ENCODE results near the gene PRKCE.

The PRKCE gene

DNA sequence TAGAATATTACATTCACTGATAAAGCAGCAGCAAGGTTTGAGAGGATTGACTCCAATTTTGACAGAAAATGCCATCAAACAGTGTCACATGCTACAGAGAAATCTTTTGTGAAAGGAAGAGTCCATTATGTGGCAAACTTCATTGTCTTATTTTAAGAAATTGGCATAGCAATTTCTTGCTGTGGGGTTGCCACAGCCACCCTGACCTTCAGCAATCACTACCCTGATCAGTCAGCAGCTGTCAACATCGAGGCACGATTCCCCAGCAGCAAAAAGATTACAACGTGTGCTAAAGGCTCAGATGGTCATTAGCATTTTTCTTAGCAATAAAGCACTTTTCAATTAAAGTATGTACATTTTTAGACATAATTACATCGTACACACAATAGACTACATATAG is 74.7 kb downstream of the PRKCE start:
- no peak for DNase-seq (ENCODE audit: low read depth)
- TF ChIP-seq, protein P1, sequence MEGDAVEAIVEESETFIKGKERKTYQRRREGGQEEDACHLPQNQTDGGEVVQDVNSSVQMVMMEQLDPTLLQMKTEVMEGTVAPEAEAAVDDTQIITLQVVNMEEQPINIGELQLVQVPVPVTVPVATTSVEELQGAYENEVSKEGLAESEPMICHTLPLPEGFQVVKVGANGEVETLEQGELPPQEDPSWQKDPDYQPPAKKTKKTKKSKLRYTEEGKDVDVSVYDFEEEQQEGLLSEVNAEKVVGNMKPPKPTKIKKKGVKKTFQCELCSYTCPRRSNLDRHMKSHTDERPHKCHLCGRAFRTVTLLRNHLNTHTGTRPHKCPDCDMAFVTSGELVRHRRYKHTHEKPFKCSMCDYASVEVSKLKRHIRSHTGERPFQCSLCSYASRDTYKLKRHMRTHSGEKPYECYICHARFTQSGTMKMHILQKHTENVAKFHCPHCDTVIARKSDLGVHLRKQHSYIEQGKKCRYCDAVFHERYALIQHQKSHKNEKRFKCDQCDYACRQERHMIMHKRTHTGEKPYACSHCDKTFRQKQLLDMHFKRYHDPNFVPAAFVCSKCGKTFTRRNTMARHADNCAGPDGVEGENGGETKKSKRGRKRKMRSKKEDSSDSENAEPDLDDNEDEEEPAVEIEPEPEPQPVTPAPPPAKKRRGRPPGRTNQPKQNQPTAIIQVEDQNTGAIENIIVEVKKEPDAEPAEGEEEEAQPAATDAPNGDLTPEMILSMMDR (conservative IDR thresholded peaks at IDR 0.05; ENCODE audit: low read depth, low read length): no peak
- no peak overlapping the region for H3K4me3 ChIP-seq (ENCODE audit: low read length)

DNA sequence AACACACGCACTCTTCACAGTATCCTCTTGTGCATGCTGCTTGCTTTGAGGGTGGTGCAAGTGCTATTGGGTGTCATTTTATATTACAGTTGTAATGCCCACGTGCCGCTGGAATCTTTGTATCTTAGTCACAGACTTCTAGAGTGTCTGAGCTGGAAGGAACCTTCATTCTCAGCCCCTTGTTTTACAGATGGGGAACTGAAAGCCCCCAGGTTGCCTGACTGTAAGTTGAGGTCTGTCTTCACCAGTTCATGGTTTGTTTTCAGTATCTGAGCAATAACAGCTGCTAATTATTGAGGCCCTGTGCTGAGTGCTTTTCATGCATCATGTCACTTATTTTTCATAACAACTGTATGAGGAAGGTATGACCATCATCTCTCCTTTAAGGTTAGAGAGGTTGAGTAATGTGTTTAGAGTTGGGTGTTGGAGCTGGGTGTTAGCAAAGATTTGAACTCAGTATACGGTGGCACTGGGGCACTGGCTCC is 77.0 kb downstream of the PRKCE start:
- TF ChIP-seq, protein P1 (conservative IDR thresholded peaks at IDR 0.05; ENCODE audit: low read depth, low read length): no peak
- DNase-seq (ENCODE audit: low read depth): no peak
- H3K4me3 ChIP-seq (ENCODE audit: low read length): no peak overlapping the region

DNA sequence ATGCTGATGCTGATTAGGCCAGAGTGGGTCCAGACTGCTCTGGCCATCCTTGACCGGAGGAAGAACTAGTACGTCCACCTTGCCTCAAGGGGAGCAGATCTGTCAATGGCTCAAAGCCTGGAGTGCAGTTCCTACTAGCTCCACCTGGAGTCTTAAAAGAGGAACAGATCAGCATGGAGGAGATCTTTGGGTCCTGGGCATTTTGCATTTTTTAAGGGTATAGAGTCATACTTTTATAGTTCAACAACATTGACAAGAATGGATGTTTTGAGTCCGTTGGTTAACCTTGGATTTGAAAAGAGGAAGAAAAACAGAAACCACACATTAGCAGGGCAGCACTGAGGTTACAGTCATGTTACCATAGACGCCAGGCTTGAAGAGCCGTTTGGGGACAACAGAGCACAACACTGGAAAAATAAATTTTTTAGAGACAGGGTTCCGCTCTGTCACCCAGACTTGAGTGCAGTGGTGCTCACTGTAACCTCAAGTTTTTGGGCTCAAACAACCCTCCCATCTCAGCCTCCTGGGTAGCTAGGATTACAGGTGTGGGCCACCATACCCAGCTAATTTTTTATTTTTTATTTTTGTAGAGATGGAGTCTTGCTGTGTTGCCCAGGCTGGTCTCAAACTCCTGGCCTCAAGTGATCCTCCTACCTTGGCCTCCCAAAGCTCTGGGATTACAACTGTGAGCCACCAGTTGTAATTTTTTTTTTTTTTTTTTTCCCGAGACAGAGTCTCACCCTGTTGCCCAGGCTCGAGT is 78.5 kb downstream of the PRKCE start:
- TF ChIP-seq, protein P1 (conservative IDR thresholded peaks at IDR 0.05; ENCODE audit: low read depth, low read length): peak; percentile 22
- DNase-seq (ENCODE audit: low read depth): no peak
- no peak overlapping the region for H3K4me3 ChIP-seq (ENCODE audit: low read length)

DNA sequence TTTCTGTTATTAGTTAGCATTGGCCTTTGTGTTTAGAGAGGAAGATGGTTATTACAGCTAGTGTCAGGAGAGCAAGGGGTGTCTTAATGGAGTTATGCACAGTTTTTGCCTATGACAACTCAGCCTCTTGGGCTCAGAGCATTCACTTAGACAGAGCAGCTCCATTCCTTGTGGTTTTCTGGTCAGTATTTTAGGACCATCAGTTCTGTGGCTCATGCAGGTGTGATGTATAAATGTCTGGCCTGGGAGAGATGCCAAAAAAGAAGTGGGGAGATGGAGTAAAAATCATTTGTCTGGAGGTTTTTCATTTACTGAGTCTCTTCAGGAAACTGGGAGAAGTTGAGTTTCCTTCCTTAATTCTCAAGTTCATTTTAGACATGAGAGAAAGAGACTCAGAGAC is 79.7 kb downstream of the PRKCE start:
- TF ChIP-seq, protein P1 (conservative IDR thresholded peaks at IDR 0.05; ENCODE audit: low read depth, low read length): no peak
- no peak overlapping the region for H3K4me3 ChIP-seq (ENCODE audit: low read length)
- no peak for DNase-seq (ENCODE audit: low read depth)

DNA sequence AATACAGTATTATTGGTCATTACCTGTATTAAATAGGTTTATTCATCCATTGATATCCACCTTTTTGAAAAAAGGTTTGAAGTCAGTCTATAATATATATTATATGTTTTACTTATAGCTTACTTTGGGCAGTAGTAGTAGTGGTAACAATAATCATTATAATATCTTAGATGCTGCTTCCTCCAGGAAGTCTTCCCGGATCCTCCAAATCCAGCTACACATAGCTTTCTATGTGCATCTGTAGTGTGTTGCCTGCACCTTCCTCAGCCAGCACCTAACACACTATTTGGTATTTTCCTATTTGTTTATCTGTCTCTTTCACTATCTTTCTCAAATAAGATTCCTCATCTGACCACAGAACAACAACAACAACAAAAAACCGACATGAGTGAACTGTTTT is 81.0 kb downstream of the PRKCE start:
- TF ChIP-seq, protein P1 (conservative IDR thresholded peaks at IDR 0.05; ENCODE audit: low read depth, low read length): no peak
- DNase-seq (ENCODE audit: low read depth): no peak
- H3K4me3 ChIP-seq (ENCODE audit: low read length): no peak overlapping the region

- no peak overlapping the region for H3K4me3 ChIP-seq (ENCODE audit: low read length)
- no peak for DNase-seq (ENCODE audit: low read depth)
- TF ChIP-seq, protein P1 (conservative IDR thresholded peaks at IDR 0.05; ENCODE audit: low read depth, low read length): no peak
Measured at GRCh38 chr2:45732946-45733345, 81.5 kb downstream of the PRKCE start.

DNA sequence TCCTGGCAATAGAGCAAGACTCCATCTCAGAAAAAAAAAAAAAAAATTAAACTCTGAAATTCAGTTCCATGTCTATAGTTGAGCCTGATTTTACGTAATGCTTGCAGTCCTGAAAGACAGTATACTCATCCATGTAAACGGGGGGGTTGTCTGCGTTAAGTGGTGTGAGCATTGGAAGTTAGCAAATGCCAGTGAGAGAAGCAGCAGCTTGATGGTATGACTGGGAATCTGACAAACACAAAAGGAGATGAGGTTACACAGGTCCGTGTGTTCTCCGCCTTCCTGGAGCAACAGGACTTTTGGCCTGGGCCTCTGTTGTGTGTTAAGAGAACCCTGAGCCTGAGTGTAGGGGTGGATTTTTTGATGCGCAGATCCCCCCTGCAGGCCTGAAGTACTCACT is 82.9 kb downstream of the PRKCE start:
- no peak for DNase-seq (ENCODE audit: low read depth)
- TF ChIP-seq, protein P1 (conservative IDR thresholded peaks at IDR 0.05; ENCODE audit: low read depth, low read length): no peak
- H3K4me3 ChIP-seq (ENCODE audit: low read length): no peak overlapping the region
